SK-N-DZ (cell line): Measurements from ENCODE around the gene KRT85.

ENCODE experiments used
- DNase-seq: peaks from one replicate; pipeline ENCODE4 v3.0.0-alpha.2; 2015; ENCODE audit warnings: low spot score

KRT85 gene

DNA sequence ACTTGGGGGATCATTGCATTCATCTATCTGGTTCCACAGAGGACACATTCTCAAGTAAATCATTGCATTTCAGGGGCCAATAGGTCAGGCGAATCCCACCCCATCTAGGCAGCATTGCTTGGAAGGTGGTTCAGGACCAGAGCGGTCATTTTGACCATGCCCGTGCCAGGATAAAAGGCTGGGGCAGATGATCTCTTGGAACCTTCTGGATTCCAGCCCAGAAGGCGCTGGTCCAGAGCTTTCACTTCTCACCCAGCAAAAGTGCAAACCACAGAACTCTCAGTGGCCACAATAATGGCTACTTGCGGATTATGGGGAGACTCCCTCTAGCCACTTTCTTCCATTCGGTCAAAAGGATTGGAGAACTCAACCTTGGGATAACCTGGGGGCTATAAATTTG lies 595 bp upstream of the KRT85 start:
- DNase-seq: no peak

- no peak for DNase-seq
Observed at GRCh38 chr12:52364901-52365489, 2.3 kb downstream of the KRT85 start.

DNA sequence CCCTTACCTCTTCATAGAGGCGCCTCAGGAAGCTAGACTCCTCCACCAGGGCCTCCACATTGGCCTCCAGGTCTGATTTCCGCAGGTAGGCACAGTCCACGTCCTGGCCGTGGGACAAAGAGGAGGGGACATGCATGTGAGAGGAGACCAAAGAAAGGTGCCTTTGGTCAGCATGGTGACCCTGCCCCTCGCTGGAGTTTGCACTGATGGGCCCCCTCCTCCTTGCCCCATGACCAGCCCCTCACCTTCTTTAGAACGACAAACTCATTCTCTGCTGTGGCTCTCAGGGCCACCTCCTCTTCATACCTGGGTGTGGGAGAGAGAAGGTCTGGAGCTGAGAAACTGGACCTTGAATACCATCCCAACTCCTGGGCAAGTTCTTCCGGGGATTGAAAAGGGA lies 3.2 kb downstream of the KRT85 start:
- DNase-seq: no peak

GRCh38 chr12:52363111-52363679 lies 4.1 kb downstream of the KRT85 start:
- DNase-seq: no peak

DNA sequence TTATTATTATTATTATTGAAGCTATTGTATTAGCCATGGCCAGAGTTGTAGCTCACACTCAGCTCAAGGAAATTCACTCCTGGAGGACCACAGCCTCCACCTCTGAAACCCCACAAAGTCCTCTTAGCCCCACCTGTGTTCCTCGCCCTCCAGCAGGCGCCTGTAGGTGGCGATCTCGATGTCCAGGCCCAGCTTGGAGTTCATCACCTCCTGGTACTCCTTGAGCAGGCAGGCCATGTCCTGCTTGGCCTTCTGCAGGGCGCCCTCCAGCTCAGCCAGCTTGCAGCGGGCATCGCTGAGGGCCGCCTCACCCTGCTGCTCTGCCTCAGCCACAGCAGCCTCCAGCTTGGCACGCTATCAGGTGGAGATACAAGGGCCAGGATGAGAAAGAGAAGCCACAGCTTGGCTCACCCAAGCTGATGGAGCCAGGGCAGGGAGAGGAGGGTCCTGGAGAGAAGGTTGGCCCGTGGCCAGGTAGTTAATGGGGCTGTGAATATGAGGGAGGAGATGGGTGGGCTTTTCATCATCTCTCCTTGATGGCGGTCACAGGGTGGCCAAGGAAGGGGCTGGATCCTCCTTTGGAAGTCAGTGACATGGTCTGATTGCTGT lies 5.1 kb downstream of the KRT85 start:
- no peak for DNase-seq

DNA sequence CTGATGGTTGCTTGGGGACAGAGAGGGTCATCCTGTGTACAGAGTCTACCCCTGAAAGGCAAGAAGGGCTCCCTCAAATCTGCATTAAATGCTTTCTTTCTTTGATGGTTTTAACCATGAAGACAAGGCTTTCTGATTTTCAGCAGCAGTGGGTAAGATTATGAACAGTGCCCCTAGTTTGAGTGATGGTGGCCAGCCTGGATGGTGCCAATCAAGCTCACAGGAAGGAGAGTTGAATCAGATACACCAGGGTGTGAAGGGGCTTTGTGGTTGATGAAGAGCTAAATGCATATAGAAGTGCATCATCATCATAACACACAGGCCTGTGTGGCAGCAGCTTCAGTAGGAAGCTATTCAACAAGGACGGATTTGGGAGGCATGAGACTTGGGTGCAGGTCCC lies 5.7 kb downstream of the KRT85 start:
- DNase-seq: no peak

GRCh38 chr12:52360663-52361271 lies 6.5 kb downstream of the KRT85 start:
- no peak for DNase-seq

DNA sequence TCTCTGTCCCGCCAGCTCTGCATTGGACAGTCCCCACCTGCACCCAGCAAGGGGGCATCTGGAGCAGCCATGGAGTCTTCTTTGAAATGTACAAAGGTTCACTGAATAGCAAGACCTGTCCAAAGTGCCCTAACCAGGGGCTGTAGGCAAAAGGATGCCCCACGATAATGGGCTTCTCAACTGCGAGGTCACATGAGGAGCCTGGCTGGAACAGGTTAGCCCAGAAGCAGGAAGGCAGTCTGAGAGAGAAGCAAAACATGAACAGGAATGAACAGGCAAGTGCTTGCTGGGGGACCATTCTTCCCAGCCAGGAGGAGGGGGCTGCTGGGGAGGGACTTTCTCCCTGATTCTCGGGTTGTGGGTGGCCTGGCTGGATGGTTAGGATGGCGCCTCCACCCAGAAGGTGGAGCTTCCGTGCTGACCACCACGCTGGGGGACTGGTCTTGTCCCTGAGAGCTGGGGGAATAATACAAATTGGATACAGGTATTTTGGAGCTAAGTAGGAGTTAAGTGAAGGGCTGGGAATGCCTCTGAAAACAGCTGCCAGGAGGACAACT lies 7.1 kb downstream of the KRT85 start:
- no peak for DNase-seq

DNA sequence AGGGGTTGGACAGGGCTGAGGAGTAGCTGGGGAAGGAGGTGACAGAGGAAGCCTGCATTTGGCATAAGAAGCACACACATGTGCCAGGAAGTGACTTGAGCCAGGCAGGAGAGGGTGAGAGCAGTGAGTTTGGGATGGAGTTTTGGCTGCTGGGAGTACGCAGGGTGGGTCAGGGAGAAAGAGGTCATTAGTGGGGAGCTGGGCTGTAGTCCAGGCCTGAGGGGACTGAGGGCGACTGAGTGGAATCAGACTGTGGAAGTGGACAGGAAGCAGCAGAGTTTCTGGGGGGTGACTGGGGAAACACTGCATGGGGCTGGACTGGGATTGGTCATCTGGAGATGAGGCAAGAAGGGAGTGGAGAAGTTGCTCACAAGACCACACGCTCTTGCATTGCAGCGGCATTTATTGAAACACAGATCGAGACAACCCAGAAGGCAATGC lies 7.6 kb downstream of the KRT85 start:
- DNase-seq: no peak

- no peak for DNase-seq
Observed at GRCh38 chr12:52358575-52359350, 8.5 kb downstream of the KRT85 start.

- no peak for DNase-seq
Observed at GRCh38 chr12:52356762-52357580, 10.3 kb downstream of the KRT85 start.

- no peak for DNase-seq
Observed at GRCh38 chr12:52356031-52356761, 11.1 kb downstream of the KRT85 start.

GRCh38 chr12:52355176-52355575 lies 12.1 kb downstream of the KRT85 start:
- no peak for DNase-seq

DNA sequence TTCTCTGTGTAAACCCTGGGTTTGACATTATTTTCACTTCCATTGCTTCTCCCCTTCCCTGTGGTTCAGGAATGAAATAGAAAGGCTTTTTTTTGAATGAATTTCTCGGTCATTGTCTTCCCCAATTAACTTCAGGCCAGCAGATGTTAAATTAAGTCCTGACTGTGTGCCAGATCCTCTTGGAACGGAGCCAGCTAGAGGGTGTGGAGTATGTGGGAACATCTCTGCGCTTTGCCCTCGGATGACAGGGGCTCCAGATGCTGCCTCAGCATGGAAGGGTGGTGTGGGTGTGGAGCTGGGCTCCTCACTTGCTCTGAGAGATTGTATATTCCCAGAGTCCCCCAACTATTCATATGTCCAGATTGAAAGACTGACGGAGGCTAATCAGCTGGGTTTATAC lies 13.1 kb downstream of the KRT85 start:
- DNase-seq: no peak

- no peak for DNase-seq
Observed at GRCh38 chr12:52353766-52354165, 13.5 kb downstream of the KRT85 start.

DNA sequence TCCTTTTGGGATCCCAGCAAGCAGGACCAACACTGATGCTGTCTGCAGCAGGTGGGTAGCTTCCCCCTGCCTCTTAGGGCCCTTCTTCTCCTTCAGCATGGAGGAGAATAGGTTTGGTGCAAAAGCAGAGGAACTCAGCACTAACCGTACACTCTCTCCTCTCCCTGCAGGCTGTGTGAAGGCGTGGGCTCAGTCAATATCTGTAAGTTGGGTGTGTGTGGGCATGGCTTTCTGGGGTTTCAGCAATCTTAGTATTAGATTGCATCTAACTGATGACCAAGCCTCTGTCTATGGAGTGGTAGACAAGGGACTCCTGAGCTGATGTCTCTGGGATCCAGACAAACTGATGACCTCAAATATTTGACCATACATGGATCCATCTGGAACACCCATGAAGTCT lies 14.3 kb downstream of the KRT85 start:
- DNase-seq: no peak

- DNase-seq: no peak
Observed at GRCh38 chr12:52351196-52352059, 15.9 kb downstream of the KRT85 start.

DNA sequence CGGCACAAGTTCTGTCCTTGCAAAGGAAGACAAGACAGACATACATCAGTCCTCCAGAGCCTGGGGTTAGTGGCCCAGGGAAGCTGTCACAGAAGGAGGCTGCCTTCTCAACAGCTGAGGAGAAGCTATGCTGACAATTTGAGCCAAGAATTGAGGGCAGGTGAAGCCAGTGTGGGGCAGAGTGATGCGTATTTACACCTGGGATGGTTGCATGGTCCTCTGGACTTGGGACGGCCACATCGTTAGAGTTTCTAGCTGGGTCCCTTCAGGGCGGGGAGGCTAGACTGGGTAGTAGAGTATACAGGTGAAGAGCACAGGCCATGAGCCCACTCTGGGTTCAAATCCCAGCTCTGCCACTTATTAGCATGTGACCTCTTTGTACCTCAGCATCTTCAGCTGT lies 16.5 kb downstream of the KRT85 start:
- DNase-seq: no peak

DNA sequence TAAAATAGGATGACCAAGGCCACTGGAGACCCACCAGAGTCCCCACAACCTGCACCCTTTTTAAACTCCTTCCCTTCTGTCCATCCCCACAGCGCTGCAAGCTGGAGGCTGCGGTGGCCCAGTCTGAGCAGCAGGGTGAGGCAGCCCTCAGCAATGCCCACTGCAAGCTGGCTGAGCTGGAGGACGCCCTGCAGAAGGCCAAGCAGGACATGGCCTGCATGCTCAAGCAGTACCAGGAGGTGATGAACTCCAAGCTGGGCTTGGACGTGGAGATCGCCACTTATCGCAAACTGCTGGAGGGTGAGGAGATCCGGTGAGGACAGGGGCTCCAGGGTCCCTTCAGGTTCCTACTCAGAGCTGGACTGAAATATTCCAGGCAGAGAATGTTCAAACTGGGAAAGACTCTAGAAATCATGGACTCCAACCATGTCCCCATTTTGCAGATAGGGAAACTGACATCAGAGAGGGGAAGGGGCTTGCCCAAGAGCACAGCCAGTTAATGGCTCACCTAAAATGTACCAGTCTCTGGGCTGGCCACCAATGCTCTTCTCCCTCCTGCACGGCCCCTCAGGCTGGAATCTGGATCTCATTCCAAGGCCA lies 17.2 kb downstream of the KRT85 start:
- no peak for DNase-seq
